ENCODE data around the gene LAMC3. TPM values are rescaled to one million over a fixed set of nuclear protein-coding genes. Genes with fewer than 3 reads are reported as not detected.
A peak's percentile ranks its signal among the peaks of the same experiment; 100 is the strongest.

The LAMC3 gene
- total and polyA plus RNA-seq, 9 of the 15 experiments (the other 6 are each of a cell fraction or from before 2014, with no cell fraction given) = 0.10 TPM; not detected in 8

DNA sequence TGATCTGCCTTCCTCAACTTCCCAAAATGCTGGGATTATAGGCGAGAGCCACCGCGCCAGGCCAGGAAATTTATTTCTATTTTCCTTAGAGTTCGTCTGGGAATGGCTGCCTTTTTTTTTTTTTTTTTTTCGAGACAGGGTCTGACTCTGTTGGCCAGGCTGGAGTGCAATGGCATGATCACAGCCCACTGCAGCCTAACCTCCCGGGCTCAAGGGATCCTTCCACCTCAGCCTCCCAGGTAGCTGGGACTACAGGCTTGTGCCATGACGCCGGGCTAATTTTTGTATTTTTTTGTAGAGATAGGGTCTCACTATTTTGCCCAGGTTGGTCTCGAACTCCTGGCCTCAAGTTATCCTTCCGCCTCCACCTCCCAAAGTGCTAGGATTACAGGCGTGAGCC, 888 bp upstream of the LAMC3 start (continued):
- no peak for TF ChIP-seq ZNF23 (CRISPR knock-in tag; IDR thresholded peaks at IDR 0.05)

- intact Hi-C loops (cut with micrococcal nuclease) = no loop called here
- H3K27me3 ChIP-seq (ENCODE audit: control insufficient read depth in 2 of 2, insufficient read depth in 2 of 2, low read length in 2 of 2) = peaks cover 70 to 85% of the 10 kb centered on the region in 2 experiments
- FAIRE-seq (no peak), ATAC-seq (peak; percentile 2; the same call in 1 of the 3 replicates), DNase-seq (ENCODE audit: extremely low read depth in 1 of 4, low spot score in 3 of 4) (peak in 3 of 4 experiments; percentile 59 to 71 (median 71))
- 9% methylated on average over 8 of the region's 8 CpGs for WGBS (ENCODE audit: insufficient coverage, low coverage, missing lambda C conversion rate)
- H2AFZ ChIP-seq (ENCODE audit: low read depth, low read length) = peak overlapping the region; percentile 11; the same call in 1 of the 2 replicates
- peaks cover 3% of the 10 kb centered on the region for H3K9me1 ChIP-seq (ENCODE audit: control insufficient read depth, insufficient read depth, low read length)
- no peak overlapping the region for H3K9ac ChIP-seq (ENCODE audit: insufficient read depth in 1 of 2, low read depth in 2 of 2, low read length in 2 of 2)
- 0 out of 2 replicates have a peak, but pooled peaks have one; percentile 21 for TF ChIP-seq HMGXB4 (CRISPR knock-in tag; IDR thresholded peaks at IDR 0.05)
- TF ChIP-seq, protein P1, sequence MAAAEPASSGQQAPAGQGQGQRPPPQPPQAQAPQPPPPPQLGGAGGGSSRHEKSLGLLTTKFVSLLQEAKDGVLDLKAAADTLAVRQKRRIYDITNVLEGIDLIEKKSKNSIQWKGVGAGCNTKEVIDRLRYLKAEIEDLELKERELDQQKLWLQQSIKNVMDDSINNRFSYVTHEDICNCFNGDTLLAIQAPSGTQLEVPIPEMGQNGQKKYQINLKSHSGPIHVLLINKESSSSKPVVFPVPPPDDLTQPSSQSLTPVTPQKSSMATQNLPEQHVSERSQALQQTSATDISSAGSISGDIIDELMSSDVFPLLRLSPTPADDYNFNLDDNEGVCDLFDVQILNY (CRISPR knock-in tag; IDR thresholded peaks at IDR 0.05) = no peak
- POLR2A ChIA-PET = interaction anchor here (0.6 to 8.4 kb wide), 9 partner anchors 13 to 212 kb away, joined by 3 to 63 read pairs (median 4); no protein-coding TSS in a partner anchor
- BruUV-seq (replicated peaks) = no TSS peak
- CTCF ChIA-PET (ENCODE audit: low intra/inter-chr PET ratio) = interaction anchor here (1.1 kb wide), 1 partner anchor 38 kb away, joined by 4 read pairs; no protein-coding TSS in a partner anchor
- H3K4me2 ChIP-seq (ENCODE audit: insufficient read depth, low read length) = 0 out of 2 replicates have a peak overlapping the region, but pooled peaks have one; percentile 16
- peaks cover 24% of the 10 kb centered on the region for H4K20me1 ChIP-seq (replicated peaks; ENCODE audit: control insufficient read depth, insufficient read depth, low read length)
- peaks cover 7 to 20% of the 10 kb centered on the region in 2 experiments; a peak in 3 of 5 replicates for H3K4me1 ChIP-seq (replicated peaks in 1 of 2; ENCODE audit: control insufficient read depth in 2 of 2, insufficient read depth in 2 of 2, low read length in 2 of 2)
- H3K79me2 ChIP-seq (ENCODE audit: control insufficient read depth, insufficient read depth, low read length) = no peaks in the 10 kb centered on the region
- no peak overlapping the region for H3K4me3 ChIP-seq
- no peaks in the 10 kb centered on the region for H3K9me3 ChIP-seq (replicated peaks; ENCODE audit: control insufficient read depth, insufficient read depth, low read depth, low read length)
- H3K36me3 ChIP-seq (ENCODE audit: control insufficient read depth, insufficient read depth, low read length) = no peaks in the 10 kb centered on the region
- in situ Hi-C loops (cut with MboI) = no loop called here
- no peak overlapping the region for H3K27ac ChIP-seq (ENCODE audit: extremely low read depth, low read depth, low read length)
These were observed 438 bp upstream of the LAMC3 start for GRCh38 chr9:131008563-131008908.

Data from K562 (cell line).